ENCODE data around the gene EML6.

The EML6 gene

DNA sequence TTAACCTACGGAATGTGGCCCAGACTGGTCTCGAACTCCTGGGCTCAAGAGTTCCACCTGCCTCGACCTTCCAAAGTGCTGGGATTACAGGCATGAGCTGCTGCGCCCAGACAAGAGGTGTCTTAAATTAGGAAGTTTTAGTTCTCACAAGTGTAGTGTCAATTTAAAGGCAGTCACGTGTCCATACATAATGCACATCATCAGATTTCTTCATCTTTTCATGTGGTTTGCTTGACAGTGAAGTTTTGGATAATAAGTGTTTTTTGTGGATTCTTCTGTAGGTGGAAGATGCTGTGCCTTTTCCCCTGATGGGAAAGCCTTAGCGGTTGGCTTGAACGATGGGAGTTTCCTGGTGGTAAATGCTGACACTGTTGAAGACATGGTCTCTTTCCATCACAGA is 179.3 kb downstream of the EML6 start:
- no peak for TF ChIP-seq MYC (IDR thresholded peaks at IDR 0.05; ENCODE audit: low read depth, low read length)
- TF ChIP-seq, protein P1, sequence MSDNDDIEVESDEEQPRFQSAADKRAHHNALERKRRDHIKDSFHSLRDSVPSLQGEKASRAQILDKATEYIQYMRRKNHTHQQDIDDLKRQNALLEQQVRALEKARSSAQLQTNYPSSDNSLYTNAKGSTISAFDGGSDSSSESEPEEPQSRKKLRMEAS (IDR thresholded peaks at IDR 0.05; ENCODE audit: low read depth, low read length): no peak
- no peak for TF ChIP-seq POLR2A (IDR thresholded peaks at IDR 0.05; ENCODE audit: extremely low read depth, insufficient read length)
- TF ChIP-seq, protein P2, sequence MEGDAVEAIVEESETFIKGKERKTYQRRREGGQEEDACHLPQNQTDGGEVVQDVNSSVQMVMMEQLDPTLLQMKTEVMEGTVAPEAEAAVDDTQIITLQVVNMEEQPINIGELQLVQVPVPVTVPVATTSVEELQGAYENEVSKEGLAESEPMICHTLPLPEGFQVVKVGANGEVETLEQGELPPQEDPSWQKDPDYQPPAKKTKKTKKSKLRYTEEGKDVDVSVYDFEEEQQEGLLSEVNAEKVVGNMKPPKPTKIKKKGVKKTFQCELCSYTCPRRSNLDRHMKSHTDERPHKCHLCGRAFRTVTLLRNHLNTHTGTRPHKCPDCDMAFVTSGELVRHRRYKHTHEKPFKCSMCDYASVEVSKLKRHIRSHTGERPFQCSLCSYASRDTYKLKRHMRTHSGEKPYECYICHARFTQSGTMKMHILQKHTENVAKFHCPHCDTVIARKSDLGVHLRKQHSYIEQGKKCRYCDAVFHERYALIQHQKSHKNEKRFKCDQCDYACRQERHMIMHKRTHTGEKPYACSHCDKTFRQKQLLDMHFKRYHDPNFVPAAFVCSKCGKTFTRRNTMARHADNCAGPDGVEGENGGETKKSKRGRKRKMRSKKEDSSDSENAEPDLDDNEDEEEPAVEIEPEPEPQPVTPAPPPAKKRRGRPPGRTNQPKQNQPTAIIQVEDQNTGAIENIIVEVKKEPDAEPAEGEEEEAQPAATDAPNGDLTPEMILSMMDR (IDR thresholded peaks at IDR 0.05; ENCODE audit: low read depth, low read length): no peak
- H3K4me3 ChIP-seq (ENCODE audit: low read depth, low read length): no peak overlapping the region
- DNase-seq (ENCODE audit: low read depth): no peak

DNA sequence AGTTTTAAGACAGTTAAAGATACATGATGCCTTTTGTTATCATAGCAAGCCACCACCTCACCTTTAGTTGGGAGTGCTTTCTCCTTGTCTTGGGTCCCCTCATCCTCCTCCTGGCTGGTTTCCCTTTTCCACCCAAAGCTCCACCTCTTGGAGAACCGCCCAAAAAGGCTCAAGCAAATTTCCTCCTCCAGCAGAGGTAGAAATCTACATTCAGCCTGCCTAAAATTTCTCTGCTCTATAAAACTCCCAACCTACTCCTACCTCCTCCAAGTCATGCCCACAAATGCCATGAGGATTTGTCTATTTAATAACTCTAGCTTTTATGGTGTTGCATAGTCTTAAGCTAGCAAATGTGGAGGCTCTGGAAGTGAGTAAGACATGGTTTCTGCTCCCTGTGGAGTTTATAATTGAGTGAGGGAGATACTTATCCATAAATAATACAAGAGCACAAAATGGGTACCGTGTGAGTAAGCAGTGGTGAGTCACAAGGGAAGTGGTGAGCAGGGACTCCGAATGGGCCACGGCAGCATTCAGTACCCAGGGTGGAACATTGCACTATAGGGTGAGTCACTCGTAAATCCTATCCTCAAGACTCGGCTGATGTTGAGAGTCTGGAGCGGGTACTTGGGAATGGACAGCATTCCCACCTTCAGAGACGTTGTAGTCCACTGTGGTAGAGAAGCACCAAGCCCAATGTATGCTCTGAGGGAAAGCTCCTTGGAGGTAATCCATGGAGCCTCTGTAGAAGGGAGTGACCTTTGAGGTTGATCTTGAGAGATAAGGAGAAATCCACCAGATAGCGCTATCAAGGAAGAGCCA is 180.5 kb downstream of the EML6 start:
- no peak overlapping the region for H3K4me3 ChIP-seq (ENCODE audit: low read depth, low read length)
- TF ChIP-seq POLR2A (IDR thresholded peaks at IDR 0.05; ENCODE audit: extremely low read depth, insufficient read length): no peak
- TF ChIP-seq, protein P1 (IDR thresholded peaks at IDR 0.05; ENCODE audit: low read depth, low read length): 0 out of 2 replicates have a peak, but pooled peaks have one; percentile 27
- no peak for TF ChIP-seq MYC (IDR thresholded peaks at IDR 0.05; ENCODE audit: low read depth, low read length)
- TF ChIP-seq, protein P2 (IDR thresholded peaks at IDR 0.05; ENCODE audit: low read depth, low read length): no peak
- DNase-seq (ENCODE audit: low read depth): peak; percentile 95

DNA sequence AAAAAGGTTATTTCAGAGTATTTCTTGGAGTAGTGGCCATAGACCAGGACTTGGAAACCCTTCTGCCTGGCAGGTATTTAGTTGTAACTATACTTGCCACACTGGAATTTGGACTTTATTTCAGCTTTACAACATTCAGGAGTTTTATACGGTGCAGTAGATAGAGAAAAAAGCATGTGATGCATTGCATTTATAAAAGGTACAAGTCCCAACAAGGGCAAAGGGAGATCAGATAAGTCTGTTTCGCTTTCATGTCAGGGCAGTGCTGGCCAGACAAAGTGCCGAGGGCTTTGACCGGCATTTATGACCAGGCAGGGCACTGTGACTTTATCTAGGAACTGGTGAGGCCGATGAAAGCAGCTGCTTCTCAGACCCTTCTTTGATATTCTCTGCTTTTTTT is 181.4 kb downstream of the EML6 start:
- DNase-seq (ENCODE audit: low read depth): no peak

DNA sequence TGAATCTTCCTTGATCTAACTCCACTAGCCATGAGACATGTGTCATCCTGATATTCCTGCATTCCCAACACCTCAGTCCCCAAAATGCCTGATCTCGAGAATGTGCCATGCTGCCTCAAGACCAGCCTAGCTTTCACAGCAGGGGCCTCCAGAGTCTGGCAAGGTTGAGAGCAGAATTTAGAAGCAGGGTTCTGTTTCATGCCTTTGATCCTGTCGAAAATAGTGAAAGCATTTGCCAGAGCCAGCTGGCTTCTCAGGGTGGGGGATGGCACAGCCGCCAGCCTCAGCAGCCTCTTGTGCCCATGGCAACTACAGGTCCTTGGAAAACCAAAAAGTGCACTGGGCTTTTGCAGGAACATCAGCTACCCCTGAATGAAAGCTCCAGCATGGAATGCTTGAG is 183.3 kb downstream of the EML6 start:
- TF ChIP-seq POLR2A (IDR thresholded peaks at IDR 0.05; ENCODE audit: extremely low read depth, insufficient read length) (no peak), MYC (IDR thresholded peaks at IDR 0.05; ENCODE audit: low read depth, low read length) (no peak)
- TF ChIP-seq, protein P1 (IDR thresholded peaks at IDR 0.05; ENCODE audit: low read depth, low read length): no peak
- TF ChIP-seq, protein P2 (IDR thresholded peaks at IDR 0.05; ENCODE audit: low read depth, low read length): no peak
- no peak for DNase-seq (ENCODE audit: low read depth)
- no peak overlapping the region for H3K4me3 ChIP-seq (ENCODE audit: low read depth, low read length)

More for the DNA sequence above, 181.4 kb downstream of the EML6 start:
- TF ChIP-seq POLR2A (IDR thresholded peaks at IDR 0.05; ENCODE audit: extremely low read depth, insufficient read length): no peak
- TF ChIP-seq, protein P1 (IDR thresholded peaks at IDR 0.05; ENCODE audit: low read depth, low read length): no peak
- TF ChIP-seq MYC (IDR thresholded peaks at IDR 0.05; ENCODE audit: low read depth, low read length): no peak
- H3K4me3 ChIP-seq (ENCODE audit: low read depth, low read length): no peak overlapping the region

DNA sequence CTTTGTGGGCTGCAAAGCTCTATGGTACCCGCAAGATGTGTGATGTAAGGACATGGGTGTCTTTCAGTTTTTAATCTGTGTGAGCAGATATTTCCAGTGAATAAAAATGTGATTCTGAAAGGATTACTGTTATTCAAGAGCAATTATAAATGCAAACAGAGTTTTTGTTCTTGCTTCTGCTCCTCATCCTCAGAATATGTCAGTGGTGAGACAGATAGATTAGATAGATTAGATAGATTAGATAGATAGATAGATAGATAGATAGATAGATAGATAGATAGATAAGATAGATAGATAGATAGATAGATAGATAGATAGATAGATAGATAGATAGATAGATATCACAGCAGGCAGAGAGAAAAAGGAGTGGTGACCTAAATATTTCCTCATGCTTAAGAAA is 184.2 kb downstream of the EML6 start:
- TF ChIP-seq MYC (IDR thresholded peaks at IDR 0.05; ENCODE audit: low read depth, low read length) (no peak), POLR2A (IDR thresholded peaks at IDR 0.05; ENCODE audit: extremely low read depth, insufficient read length) (no peak)
- TF ChIP-seq, protein P2 (IDR thresholded peaks at IDR 0.05; ENCODE audit: low read depth, low read length): no peak
- TF ChIP-seq, protein P1 (IDR thresholded peaks at IDR 0.05; ENCODE audit: low read depth, low read length): no peak
- DNase-seq (ENCODE audit: low read depth): no peak
- H3K4me3 ChIP-seq (ENCODE audit: low read depth, low read length): no peak overlapping the region

DNA sequence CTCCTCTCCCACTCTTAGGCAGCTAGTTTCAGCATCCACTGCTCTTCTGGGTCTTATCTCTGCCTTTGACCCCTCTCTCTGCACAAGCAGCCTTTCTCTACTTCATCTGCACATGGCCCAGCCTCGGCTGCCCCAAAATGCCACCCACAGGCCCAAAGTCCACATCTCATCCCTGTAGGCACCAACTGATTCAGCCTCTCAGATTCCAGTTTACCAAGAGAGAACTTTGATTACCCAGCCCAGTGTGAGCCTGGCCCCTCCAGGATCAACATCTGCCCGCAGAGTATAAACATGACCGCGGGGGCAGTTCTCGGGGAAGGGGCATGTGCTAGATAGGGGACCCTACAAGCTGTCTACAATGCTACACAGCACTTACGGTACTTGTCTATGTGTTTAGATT is 185.1 kb downstream of the EML6 start:
- no peak for DNase-seq (ENCODE audit: low read depth)
- TF ChIP-seq POLR2A (IDR thresholded peaks at IDR 0.05; ENCODE audit: extremely low read depth, insufficient read length): no peak
- no peak for TF ChIP-seq MYC (IDR thresholded peaks at IDR 0.05; ENCODE audit: low read depth, low read length)
- TF ChIP-seq, protein P1 (IDR thresholded peaks at IDR 0.05; ENCODE audit: low read depth, low read length): no peak
- TF ChIP-seq, protein P2 (IDR thresholded peaks at IDR 0.05; ENCODE audit: low read depth, low read length): no peak
- H3K4me3 ChIP-seq (ENCODE audit: low read depth, low read length): no peak overlapping the region
